ENCODE results near the gene PAK3. TPM values are rescaled to one million over a fixed set of nuclear protein-coding genes. Genes with fewer than 3 reads are reported as not detected.

PAK3 gene
- total and polyA plus RNA-seq, 2 of the 8 experiments (the other 6 are each of a cell fraction or from before 2014, with no cell fraction given): 0.80 to 7.2 TPM

- TF ChIP-seq CHD7 (IDR thresholded peaks at IDR 0.05; ENCODE audit: insufficient replicate concordance, low read length): no peak
Observed at GRCh38 chrX:111257733-111258132, 161.7 kb downstream of the PAK3 start (continued).
